Stromal cell of bone marrow (primary cell): Measurements from ENCODE around the gene PTHLH.
A peak's percentile ranks its signal among the peaks of the same experiment; 100 is the strongest.

Experiments
- DNase-seq: peaks from one replicate; pipeline ENCODE4 v3.0.0-alpha.2; 2012; ENCODE audit warnings: low read depth

The PTHLH gene

GRCh38 chr12:27934276-27934675 lies 38.3 kb downstream of the PTHLH start:
- DNase-seq = no peak

- DNase-seq = no peak
Measured at GRCh38 chr12:27931390-27931789, 41.1 kb downstream of the PTHLH start.

- DNase-seq = no peak
Measured at GRCh38 chr12:27927347-27927746, 45.2 kb downstream of the PTHLH start.

- no peak for DNase-seq
Measured at GRCh38 chr12:27924350-27925135, 48.0 kb downstream of the PTHLH start.

- peak; percentile 65 for DNase-seq
Measured at GRCh38 chr12:27922531-27923139, 49.9 kb downstream of the PTHLH start.

- no peak for DNase-seq
Measured at GRCh38 chr12:27919671-27920235, 52.8 kb downstream of the PTHLH start.

- no peak for DNase-seq
Measured at GRCh38 chr12:27915536-27915935, 57.0 kb downstream of the PTHLH start.

GRCh38 chr12:27915021-27915420 lies 57.5 kb downstream of the PTHLH start:
- DNase-seq = no peak

- DNase-seq = no peak
Measured at GRCh38 chr12:27913999-27914614, 58.4 kb downstream of the PTHLH start.

- no peak for DNase-seq
Measured at GRCh38 chr12:27911397-27911796, 61.1 kb downstream of the PTHLH start.
